ENCODE data around the gene SNX17. TPM values are rescaled to one million over a fixed set of nuclear protein-coding genes. Genes with fewer than 3 reads are reported as not detected.
"Not testable (repeated sequence)": the region's sequence is repeated elsewhere in the genome, so short reads cannot be mapped to it uniquely, and the experiment has no call there.

SNX17 gene
- total RNA-seq, 4 donors from 2014 or later, result 104 to 130 (median 118) TPM

DNA sequence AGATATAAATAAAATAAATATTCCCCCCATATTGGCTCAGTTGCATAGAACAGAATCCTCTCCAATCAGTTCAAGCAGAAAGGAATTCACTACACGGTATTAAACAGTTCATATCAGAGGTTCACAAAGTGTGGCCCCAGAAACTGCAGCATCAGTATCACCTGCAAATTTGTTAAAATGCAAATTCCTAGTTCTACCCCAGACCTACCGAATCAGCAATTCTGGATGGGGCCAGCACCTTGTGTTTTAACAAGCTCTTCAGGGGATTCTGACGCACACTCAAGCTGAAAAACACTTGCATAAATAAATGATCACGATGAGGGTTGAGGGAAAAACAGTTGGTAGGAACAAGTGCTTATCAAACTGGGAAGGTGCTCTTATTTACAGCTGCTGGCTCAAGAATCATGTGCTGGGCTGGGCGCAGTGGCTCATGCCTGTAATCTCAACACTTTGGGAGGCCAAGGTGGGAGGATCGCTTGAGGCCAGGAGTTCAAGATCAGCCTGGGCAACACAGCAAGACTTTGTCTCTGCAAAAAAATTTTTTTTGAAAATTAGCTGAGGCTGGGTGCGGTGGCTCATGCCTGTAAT is 20.2 kb upstream of the SNX17 start:
- no peak for ATAC-seq
- Histone ChIP-seq H3K4me1 (peaks cover 0 to 32% (median 4%) of the 10 kb centered on the region in 3 donors), H3K4me3 (no peak overlapping the region), H3K27me3 (no peaks in the 10 kb centered on the region), H3K27ac (no peak overlapping the region), H3K9me3 (no peaks in the 10 kb centered on the region), H3K36me3 (peaks cover 0 to 18% of the 10 kb centered on the region in 2 donors)
- TF ChIP-seq, protein P1, sequence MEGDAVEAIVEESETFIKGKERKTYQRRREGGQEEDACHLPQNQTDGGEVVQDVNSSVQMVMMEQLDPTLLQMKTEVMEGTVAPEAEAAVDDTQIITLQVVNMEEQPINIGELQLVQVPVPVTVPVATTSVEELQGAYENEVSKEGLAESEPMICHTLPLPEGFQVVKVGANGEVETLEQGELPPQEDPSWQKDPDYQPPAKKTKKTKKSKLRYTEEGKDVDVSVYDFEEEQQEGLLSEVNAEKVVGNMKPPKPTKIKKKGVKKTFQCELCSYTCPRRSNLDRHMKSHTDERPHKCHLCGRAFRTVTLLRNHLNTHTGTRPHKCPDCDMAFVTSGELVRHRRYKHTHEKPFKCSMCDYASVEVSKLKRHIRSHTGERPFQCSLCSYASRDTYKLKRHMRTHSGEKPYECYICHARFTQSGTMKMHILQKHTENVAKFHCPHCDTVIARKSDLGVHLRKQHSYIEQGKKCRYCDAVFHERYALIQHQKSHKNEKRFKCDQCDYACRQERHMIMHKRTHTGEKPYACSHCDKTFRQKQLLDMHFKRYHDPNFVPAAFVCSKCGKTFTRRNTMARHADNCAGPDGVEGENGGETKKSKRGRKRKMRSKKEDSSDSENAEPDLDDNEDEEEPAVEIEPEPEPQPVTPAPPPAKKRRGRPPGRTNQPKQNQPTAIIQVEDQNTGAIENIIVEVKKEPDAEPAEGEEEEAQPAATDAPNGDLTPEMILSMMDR (IDR thresholded peaks at IDR 0.05), result no peak
- TF ChIP-seq EP300 (IDR thresholded peaks at IDR 0.05) (no peak), POLR2AphosphoS5 (IDR thresholded peaks at IDR 0.05) (no peak), POLR2A (IDR thresholded peaks at IDR 0.05) (no peak)
- 82 to 84% methylated on average over 5 to 7 of the region's 7 CpGs for WGBS, 2 donors (ENCODE audit: low coverage in 1 of 2)

DNA sequence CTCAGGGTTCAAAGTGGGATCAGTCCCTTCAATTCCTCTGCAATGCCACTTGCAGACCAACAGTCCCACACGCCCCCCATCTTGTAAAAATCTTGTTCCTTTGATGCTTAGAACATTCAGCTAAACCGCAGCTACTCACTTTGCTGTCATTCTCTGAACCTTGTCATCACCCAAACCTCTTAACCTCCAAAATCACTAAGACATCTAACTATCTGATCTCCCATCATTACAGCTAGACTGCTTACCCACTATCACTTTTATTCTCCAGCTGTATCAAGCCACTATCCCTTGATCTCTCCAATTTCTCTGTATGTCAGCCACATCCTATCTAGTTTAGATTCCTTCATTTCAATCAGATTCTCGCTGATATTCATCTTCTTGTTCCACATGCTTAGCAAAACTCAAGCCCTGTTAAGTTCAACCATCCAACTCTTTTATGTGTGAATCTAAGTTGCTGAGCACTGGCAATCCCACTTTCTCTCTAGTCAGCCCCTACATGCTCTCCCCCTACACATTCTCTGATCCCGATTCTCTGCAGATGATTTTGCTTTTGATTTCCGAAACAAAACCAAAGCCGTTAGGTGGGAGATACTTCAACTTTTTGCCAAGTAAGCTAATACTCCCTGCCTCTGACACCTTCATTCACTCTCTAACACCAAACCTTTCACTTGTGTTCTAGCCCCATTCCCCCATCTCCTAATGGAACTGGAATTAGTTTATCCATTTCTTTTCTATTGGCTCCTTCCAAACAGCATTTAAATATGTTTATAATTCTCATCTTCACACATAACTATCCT is 18.4 kb upstream of the SNX17 start:
- no peaks in the 10 kb centered on the region for H3K9me3 ChIP-seq
- peaks cover 3 to 42% (median 9%) of the 10 kb centered on the region in 3 donors for H3K4me1 ChIP-seq
- H3K4me3 ChIP-seq, result no peak overlapping the region
- no peak for ATAC-seq
- H3K36me3 ChIP-seq, result peaks cover 0 to 18% of the 10 kb centered on the region in 2 donors
- WGBS, 2 donors (ENCODE audit: low coverage in 1 of 2), result 77 to 82% methylated on average over 5 to 6 of the region's 6 CpGs
- TF ChIP-seq POLR2AphosphoS5 (IDR thresholded peaks at IDR 0.05) (no peak), POLR2A (IDR thresholded peaks at IDR 0.05) (no peak), EP300 (IDR thresholded peaks at IDR 0.05) (no peak)
- TF ChIP-seq, protein P1 (IDR thresholded peaks at IDR 0.05), result no peak
- no peak overlapping the region for H3K27ac ChIP-seq
- no peaks in the 10 kb centered on the region for H3K27me3 ChIP-seq

DNA sequence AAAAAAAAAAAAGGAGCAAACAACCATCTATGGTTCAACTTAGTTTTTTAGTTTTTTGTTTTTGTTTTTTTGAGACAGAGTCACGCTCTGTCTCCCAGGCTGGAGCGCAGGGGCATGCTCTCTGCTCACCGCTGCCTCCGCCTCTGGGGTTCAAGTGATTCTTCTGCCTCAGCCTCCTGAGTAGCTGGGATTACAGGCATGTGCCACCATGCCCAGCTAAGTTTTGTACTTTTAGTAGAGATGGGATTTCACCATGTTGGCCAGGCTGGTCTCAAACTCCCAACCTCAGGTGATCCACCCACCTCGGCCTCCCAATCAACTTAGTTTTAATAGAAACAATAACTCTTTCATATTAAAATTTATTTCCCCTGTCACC is 17.0 kb upstream of the SNX17 start:
- H3K27me3 ChIP-seq, H3K27ac ChIP-seq, H3K4me3 ChIP-seq, H3K9me3 ChIP-seq, ATAC-seq: not testable (repeated sequence)
- WGBS, 2 donors (ENCODE audit: low coverage in 1 of 2), result 91 to 97% methylated on average over 5 of the region's 5 CpGs
- peaks cover 3 to 49% (median 18%) of the 10 kb centered on the region in 3 donors for H3K4me1 ChIP-seq
- peaks cover 0 to 13% of the 10 kb centered on the region in 2 donors for H3K36me3 ChIP-seq

GRCh38 chr2:27353762-27354596 is 16.4 kb upstream of the SNX17 start:
- no peaks in the 10 kb centered on the region for H3K9me3 ChIP-seq
- WGBS, 2 donors (ENCODE audit: low coverage in 1 of 2), result 72 to 75% methylated on average over 2 to 5 of the region's 7 CpGs
- H3K27ac ChIP-seq, result no peak overlapping the region
- H3K4me1 ChIP-seq, result peaks cover 3 to 51% (median 18%) of the 10 kb centered on the region in 3 donors
- TF ChIP-seq POLR2A (IDR thresholded peaks at IDR 0.05) (no peak), EP300 (IDR thresholded peaks at IDR 0.05) (no peak), POLR2AphosphoS5 (IDR thresholded peaks at IDR 0.05) (no peak)
- TF ChIP-seq, protein P1 (IDR thresholded peaks at IDR 0.05), result no peak
- H3K4me3 ChIP-seq, result no peak overlapping the region
- H3K27me3 ChIP-seq, result no peaks in the 10 kb centered on the region
- H3K36me3 ChIP-seq, result peaks cover 0 to 10% of the 10 kb centered on the region in 2 donors
- no peak for ATAC-seq

DNA sequence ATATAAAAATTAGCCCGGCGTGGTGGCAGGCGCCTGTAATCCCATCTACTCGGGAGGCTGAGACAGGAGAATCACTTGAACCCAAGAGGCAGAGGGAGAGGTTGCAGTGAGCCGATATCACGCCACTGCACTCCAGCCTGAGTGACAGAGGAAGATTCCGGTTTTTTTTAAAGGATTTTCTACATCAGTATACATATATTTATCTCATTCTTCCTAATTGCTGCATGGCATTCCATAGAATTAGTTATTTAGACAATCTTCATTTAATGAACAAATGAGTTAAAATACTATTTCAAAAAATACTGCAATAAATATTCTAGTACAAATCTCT is 15.9 kb upstream of the SNX17 start:
- Histone ChIP-seq H3K4me1 (peaks cover 3 to 51% (median 18%) of the 10 kb centered on the region in 3 donors), H3K27me3 (no peaks in the 10 kb centered on the region), H3K36me3 (peaks cover 0 to 10% of the 10 kb centered on the region in 2 donors), H3K9me3 (no peaks in the 10 kb centered on the region), H3K4me3 (no peak overlapping the region), H3K27ac (no peak overlapping the region)
- no peak for ATAC-seq
- no peak for TF ChIP-seq POLR2AphosphoS5 (IDR thresholded peaks at IDR 0.05)
- TF ChIP-seq EP300 (IDR thresholded peaks at IDR 0.05), result no peak
- TF ChIP-seq, protein P1 (IDR thresholded peaks at IDR 0.05), result no peak
- TF ChIP-seq POLR2A (IDR thresholded peaks at IDR 0.05), result no peak
- WGBS, 2 donors (ENCODE audit: low coverage in 1 of 2), result 83 to 92% methylated on average over 3 to 7 of the region's 7 CpGs

Measured in gastroesophageal sphincter (tissue), 4 donors.